Chondrocyte (in vitro differentiated cells): ENCODE results near the gene GABRA5. TPM values are rescaled to one million over a fixed set of nuclear protein-coding genes. Genes with fewer than 3 reads are reported as not detected.

Experiments
- DNase-seq: peaks from one replicate; pipeline ENCODE4 v3.0.0; 2021; ENCODE audit warnings: mixed read lengths, low spot score
- H3K27ac Mint-ChIP-seq: one replicate; pipeline ENCODE4 v1.8.0; 2021; ENCODE audit warnings: mild to moderate bottlenecking, moderate library complexity, mixed read lengths; ENCODE audit not compliant: unreplicated experiment
- H3K27me3 Mint-ChIP-seq: 2 replicates; pipeline ENCODE4 v1.8.0; 2021; ENCODE audit warnings: low read depth, mixed read lengths
- H3K36me3 Mint-ChIP-seq: 2 replicates; pipeline ENCODE4 v1.8.0; 2021; ENCODE audit warnings: low read depth, mixed read lengths
- H3K4me1 Mint-ChIP-seq: 2 replicates; pipeline ENCODE4 v1.8.0; 2021; ENCODE audit warnings: low read depth, mild to moderate bottlenecking, mixed read lengths
- H3K4me3 Mint-ChIP-seq: one replicate; pipeline ENCODE4 v1.8.0; 2021; ENCODE audit warnings: mild to moderate bottlenecking, moderate library complexity, mixed read lengths; ENCODE audit not compliant: unreplicated experiment
- H3K9me3 Mint-ChIP-seq: 2 replicates; pipeline ENCODE4 v1.8.0; 2021; ENCODE audit warnings: low read depth, mixed read lengths
- total RNA-seq: library from RNA; stranded (reverse); gene quantifications from 3 replicates; pipeline ENCODE4 v1.2.1, GENCODE V29; 2021
- TF ChIP-seq, protein P1 (sequence below): fragments of 200-600 bp; sonication (generic); IDR thresholded peaks from 2 replicates; pipeline ENCODE4 v1.5.0; 2021; ENCODE audit warnings: antibody characterized with exemption, mild to moderate bottlenecking, moderate library complexity

Gene GABRA5
- total RNA-seq, 1 donor from 2014 or later = 0.30 TPM

DNA sequence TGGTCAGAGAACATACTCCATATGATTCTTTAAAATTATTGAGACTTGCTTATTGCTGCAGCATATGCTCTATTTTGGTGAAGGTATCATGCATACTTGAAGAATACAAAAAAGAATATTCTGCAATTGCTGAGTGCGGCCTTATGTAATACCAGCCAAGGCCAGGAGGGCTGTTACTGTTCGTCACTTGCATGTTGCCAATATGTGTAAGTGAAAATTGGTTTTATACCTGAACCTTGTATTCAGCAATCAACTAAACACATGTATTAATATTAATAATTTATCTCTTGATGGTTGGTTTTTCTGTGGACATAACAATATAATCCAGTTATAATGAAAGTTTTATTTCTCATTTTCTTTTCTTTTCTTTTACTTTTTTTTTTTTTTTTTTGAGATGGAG, 13.9 kb upstream of the GABRA5 start:
- H3K36me3 Mint-ChIP-seq = no peaks in the 10 kb centered on the region
- TF ChIP-seq, protein P1, sequence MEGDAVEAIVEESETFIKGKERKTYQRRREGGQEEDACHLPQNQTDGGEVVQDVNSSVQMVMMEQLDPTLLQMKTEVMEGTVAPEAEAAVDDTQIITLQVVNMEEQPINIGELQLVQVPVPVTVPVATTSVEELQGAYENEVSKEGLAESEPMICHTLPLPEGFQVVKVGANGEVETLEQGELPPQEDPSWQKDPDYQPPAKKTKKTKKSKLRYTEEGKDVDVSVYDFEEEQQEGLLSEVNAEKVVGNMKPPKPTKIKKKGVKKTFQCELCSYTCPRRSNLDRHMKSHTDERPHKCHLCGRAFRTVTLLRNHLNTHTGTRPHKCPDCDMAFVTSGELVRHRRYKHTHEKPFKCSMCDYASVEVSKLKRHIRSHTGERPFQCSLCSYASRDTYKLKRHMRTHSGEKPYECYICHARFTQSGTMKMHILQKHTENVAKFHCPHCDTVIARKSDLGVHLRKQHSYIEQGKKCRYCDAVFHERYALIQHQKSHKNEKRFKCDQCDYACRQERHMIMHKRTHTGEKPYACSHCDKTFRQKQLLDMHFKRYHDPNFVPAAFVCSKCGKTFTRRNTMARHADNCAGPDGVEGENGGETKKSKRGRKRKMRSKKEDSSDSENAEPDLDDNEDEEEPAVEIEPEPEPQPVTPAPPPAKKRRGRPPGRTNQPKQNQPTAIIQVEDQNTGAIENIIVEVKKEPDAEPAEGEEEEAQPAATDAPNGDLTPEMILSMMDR = no peak
- H3K4me3 Mint-ChIP-seq = no peak overlapping the region
- H3K27ac Mint-ChIP-seq = no peak overlapping the region
- no peaks in the 10 kb centered on the region for H3K4me1 Mint-ChIP-seq
- DNase-seq = no peak
- peaks cover 12% of the 10 kb centered on the region for H3K27me3 Mint-ChIP-seq
- peaks cover 13% of the 10 kb centered on the region for H3K9me3 Mint-ChIP-seq

DNA sequence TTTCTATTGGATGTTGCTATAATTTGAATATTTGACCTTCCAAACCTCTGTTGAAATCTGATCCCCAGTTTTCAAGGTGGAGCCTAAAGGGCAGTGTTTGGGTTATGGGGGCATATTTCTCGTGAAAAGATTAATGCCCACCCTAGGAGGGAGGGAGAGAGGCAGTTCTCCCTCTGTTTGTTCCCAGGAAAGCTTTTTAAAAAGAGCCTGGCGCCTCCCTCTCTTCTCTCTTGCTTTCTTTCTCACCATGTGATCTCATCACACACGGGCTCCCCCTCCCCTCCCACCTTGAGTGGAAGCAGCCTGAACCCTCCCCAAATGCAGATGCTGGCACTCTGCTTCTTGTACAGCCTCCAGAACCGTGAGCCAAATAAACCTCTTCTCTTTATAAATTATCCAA, 12.4 kb upstream of the GABRA5 start:
- Mint-ChIP-seq H3K27ac (no peak overlapping the region), H3K27me3 (peaks cover 12% of the 10 kb centered on the region), H3K9me3 (no peaks in the 10 kb centered on the region), H3K4me3 (no peak overlapping the region), H3K36me3 (no peaks in the 10 kb centered on the region), H3K4me1 (no peaks in the 10 kb centered on the region)
- no peak for DNase-seq
- TF ChIP-seq, protein P1 = no peak

DNA sequence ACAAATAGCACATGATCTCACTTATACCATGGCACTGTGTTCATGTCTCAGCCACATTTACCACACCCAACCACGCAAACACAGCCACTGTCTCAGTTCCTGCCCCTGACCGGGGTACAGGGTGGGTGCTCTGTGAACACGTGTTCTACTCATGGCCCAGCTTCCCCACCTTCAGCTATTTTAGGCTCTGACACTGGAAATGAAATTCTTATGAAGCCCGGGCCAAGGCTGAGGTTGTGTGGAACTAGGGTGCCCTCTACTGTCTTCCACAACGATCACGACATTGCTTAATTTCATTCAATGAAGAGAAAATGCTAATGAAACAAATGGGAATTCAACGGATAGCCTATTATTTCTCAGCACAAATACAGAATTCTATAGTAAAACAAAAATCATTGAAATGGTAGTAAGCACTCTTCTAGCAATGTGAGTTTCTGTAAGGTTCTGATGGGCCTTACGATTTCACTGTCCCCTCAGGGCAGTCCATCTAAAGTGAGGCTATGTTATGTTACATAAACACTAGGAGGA, 2.1 kb upstream of the GABRA5 start:
- no peak overlapping the region for H3K27ac Mint-ChIP-seq
- no peak overlapping the region for H3K4me3 Mint-ChIP-seq
- no peaks in the 10 kb centered on the region for H3K36me3 Mint-ChIP-seq
- H3K4me1 Mint-ChIP-seq = peaks cover 13% of the 10 kb centered on the region
- H3K27me3 Mint-ChIP-seq = peaks cover 35% of the 10 kb centered on the region
- TF ChIP-seq, protein P1 = peak; percentile 87
- no peaks in the 10 kb centered on the region for H3K9me3 Mint-ChIP-seq
- no peak for DNase-seq

DNA sequence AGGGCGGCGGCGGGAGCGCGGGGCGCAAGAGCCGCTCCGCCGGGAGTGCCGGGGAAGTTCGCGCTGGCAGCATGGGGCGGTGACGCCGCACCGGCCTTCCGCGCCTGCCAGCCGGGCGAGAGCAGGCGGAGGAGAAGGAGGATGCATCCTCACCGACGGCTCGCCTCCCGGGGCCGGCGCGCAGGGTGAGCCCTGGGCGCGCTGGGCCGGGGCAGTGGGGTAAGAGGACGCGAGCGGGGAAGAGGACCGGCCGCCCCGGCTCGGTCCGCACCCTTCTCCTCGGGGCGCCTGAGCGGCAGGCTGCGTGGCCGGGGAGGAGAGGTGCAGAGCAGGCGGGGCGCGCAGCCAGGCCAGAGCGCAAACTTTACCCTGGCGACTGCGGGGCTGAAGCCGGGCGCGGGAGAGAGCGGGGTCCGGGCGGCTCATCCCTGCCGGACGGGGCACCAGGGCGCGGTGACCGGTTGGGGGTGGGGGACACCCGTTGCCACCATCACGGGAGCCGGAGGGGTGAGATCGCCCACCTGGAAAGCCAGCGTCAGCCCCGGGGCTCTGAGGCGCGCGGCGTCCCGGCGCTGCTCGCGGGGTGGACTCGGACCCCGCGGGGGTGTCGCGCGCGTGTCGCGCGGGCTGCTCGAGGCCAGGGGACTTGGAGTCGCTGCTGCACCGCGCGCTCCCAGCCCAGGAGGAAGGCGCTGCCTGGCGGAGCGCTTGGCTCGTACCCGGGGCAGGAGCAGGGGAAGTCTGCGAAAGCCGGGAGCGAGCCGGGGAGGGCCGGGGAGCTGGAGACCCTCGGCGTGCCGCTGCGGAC, 542 bp downstream of the GABRA5 start:
- no peak for DNase-seq
- Mint-ChIP-seq H3K9me3 (no peaks in the 10 kb centered on the region), H3K36me3 (no peaks in the 10 kb centered on the region), H3K4me1 (peaks cover 13% of the 10 kb centered on the region), H3K4me3 (peak overlapping the region; percentile 44), H3K27me3 (peaks cover 44% of the 10 kb centered on the region), H3K27ac (no peak overlapping the region)
- TF ChIP-seq, protein P1 = no peak

DNA sequence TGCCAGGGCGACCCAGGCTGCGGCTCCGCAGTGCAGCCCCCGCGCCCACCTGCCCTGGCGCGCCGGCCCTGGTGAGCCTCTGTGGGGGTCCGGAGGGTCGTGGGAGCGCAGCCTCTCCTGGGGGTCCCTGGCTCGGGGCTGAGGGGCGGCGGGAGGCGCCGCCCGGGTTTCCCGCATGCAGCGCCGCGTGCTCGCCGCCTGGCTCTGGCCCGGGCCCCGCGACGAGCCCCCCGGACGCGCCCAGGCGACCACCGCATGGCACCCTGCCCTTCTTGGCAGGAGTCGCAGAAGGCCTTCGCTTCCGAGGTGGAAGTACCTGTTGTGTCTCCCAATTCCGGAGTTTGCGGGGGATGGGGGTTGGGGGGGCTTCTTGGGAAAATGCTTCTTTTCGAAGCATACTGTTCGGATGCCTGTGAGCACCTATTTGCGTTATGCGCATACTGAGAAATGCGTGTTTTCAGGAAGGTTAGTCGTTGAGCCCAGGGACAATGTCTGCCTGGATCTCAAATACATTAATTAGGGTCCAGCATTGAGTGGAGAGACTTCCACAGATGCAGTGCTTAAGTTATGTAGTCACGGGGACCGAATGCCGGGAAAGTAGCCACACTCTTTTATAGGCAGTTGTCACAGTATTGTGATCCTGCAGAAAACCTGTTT, 1.3 kb downstream of the GABRA5 start:
- Mint-ChIP-seq H3K4me3 (no peak overlapping the region), H3K27me3 (peaks cover 49% of the 10 kb centered on the region), H3K4me1 (peaks cover 13% of the 10 kb centered on the region), H3K36me3 (no peaks in the 10 kb centered on the region), H3K27ac (no peak overlapping the region), H3K9me3 (no peaks in the 10 kb centered on the region)
- TF ChIP-seq, protein P1 = no peak
- no peak for DNase-seq
